HepG2 (cell line): ENCODE results near the gene MT4. TPM values are rescaled to one million over a fixed set of nuclear protein-coding genes. Genes with fewer than 3 reads are reported as not detected.
A peak's percentile ranks its signal among the peaks of the same experiment; 100 is the strongest.

Experiments
- ATAC-seq: fragments of 200-7000 bp; cut with Tn5 transposase; 3 replicates; pipeline ENCODE4 v1.9.1; 2020; ENCODE audit warnings: mild to moderate bottlenecking, moderate library complexity
- BruUV-seq: library from RNA; stranded (reverse); fragments of 400-500 nt; replicated peaks from 2 replicates; lab custom pipeline; 2021; lab: Mats Ljungman, UMichigan
- CTCF ChIA-PET: fragments of 300-600 bp; formaldehyde crosslinking; extraction: SDS; loops from one replicate; lab custom pipeline; 2021; ENCODE audit warnings: low total read pairs, inconsistent platforms, low intra/inter-chr PET ratio; lab: Yijun Ruan, JAX
- POLR2A ChIA-PET: fragments of 350-600 bp; sonication (Branson Sonifier 250); formaldehyde crosslinking; loops from one replicate; lab custom pipeline; 2020; ENCODE audit warnings: antibody characterized with exemption, inconsistent platforms; lab: Yijun Ruan, JAX
- DNase-seq: peaks from one replicate; pipeline ENCODE4 v3.0.0-alpha.2; 2015; ENCODE audit warnings: low spot score
- FAIRE-seq: peaks from 3 replicates; lab custom pipeline; 2011; peaks lifted over from hg19 to GRCh38; lab: Jason Lieb, UNC
- H2AFZ ChIP-seq: one replicate; pipeline ENCODE4 v1.6.1; 2011; ENCODE audit warnings: low read length, inconsistent platforms
- H3K27ac ChIP-seq: fragments of 300-600 bp; 3 replicates; pipeline ENCODE4 v1.8.0; 2011; ENCODE audit warnings: mixed run types, mild to moderate bottlenecking, mixed read lengths, low read length, inconsistent platforms; ENCODE audit not compliant: insufficient read depth; ENCODE audit errors: extremely low read length
- H3K27me3 ChIP-seq, 2 experiments: fragments of 200-600 bp in 1 of 2; 2 replicates in 1 of 2; 3 replicates in 1 of 2; pipeline versions ENCODE4 v1.6.0 to v1.8.0; 2011; ENCODE audit warnings: low read length in 2 of 2, mild to moderate bottlenecking in 2 of 2, moderate library complexity in 2 of 2, inconsistent platforms in 1 of 2; ENCODE audit not compliant: insufficient read depth in 2 of 2, control insufficient read depth in 1 of 2
- H3K36me3 ChIP-seq, 2 experiments: fragments of 200-600 bp in 1 of 2; replicated peaks in 1 of 2; 2 replicates in 1 of 2; 3 replicates in 1 of 2; pipeline versions ENCODE4 v1.5.1 to v1.8.0; 2011; ENCODE audit warnings: low read length in 2 of 2, inconsistent platforms in 1 of 2; ENCODE audit not compliant: insufficient read depth in 2 of 2, control insufficient read depth in 1 of 2
- H3K4me1 ChIP-seq: 2 replicates; pipeline ENCODE4 v1.5.1; 2012; ENCODE audit warnings: low read length, inconsistent platforms; ENCODE audit not compliant: insufficient read depth
- H3K4me2 ChIP-seq: 2 replicates; pipeline ENCODE4 v1.6.0; 2011; ENCODE audit warnings: low read depth, low read length, inconsistent platforms
- H3K4me3 ChIP-seq, 3 experiments: fragments of 200-600 bp in 1 of 3; sonication (generic), shearing (Covaris generic) in 1 of 3; replicated peaks in 1 of 3; 2 replicates each; pipeline ENCODE4 v1.5.1; 2011 to 2016; ENCODE audit warnings: low read length in 3 of 3, inconsistent platforms in 2 of 3, low read depth in 2 of 3, mild to moderate bottlenecking in 2 of 3, control low read depth in 1 of 3, mixed read lengths in 1 of 3; ENCODE audit not compliant: insufficient read depth in 1 of 3
- H3K79me2 ChIP-seq: one replicate; pipeline ENCODE4 v1.6.1; 2011; ENCODE audit warnings: low read length, inconsistent platforms; ENCODE audit not compliant: insufficient read depth
- H3K9ac ChIP-seq: 2 replicates; pipeline ENCODE4 v1.6.0; 2011; ENCODE audit warnings: mild to moderate bottlenecking, low read depth, low read length, inconsistent platforms; ENCODE audit not compliant: insufficient read depth
- H3K9me3 ChIP-seq: 2 replicates; pipeline ENCODE4 v1.5.1; 2012; ENCODE audit warnings: mild to moderate bottlenecking, low read length
- H4K20me1 ChIP-seq: 2 replicates; pipeline ENCODE4 v1.6.0; 2011; ENCODE audit warnings: inconsistent platforms, mild to moderate bottlenecking, low read length, moderate library complexity; ENCODE audit not compliant: insufficient read depth
- CEBPB ChIP-seq: IDR thresholded peaks from 2 replicates; pipeline ENCODE4 v1.6.1; 2011; ENCODE audit warnings: low read depth, low read length, improper control_type of control experiment, borderline replicate concordance
- HES4 ChIP-seq: sonication (generic); formaldehyde crosslinking; IDR thresholded peaks from 2 replicates; pipeline ENCODE4 v1.9.0; 2021; ENCODE audit warnings: mild to moderate bottlenecking, missing genetic modification reagents, borderline replicate concordance
- MEIS2 ChIP-seq: sonication (generic); formaldehyde crosslinking; IDR thresholded peaks from 2 replicates; pipeline ENCODE4 v1.9.0; 2021; ENCODE audit warnings: mild to moderate bottlenecking, missing genetic modification reagents
- PITX1 ChIP-seq: sonication (generic); formaldehyde crosslinking; IDR thresholded peaks from 2 replicates; pipeline ENCODE4 v1.5.1; 2020; ENCODE audit warnings: mild to moderate bottlenecking, missing genetic modification reagents
- THRA ChIP-seq: sonication (generic); formaldehyde crosslinking; IDR thresholded peaks from 2 replicates; pipeline ENCODE4 v1.4.0; 2020; ENCODE audit warnings: missing genetic modification reagents, borderline replicate concordance
- XBP1 ChIP-seq: sonication (generic); formaldehyde crosslinking; IDR thresholded peaks from 2 replicates; pipeline ENCODE4 v1.5.0; 2020; ENCODE audit warnings: missing genetic modification reagents
- ZMYM3 ChIP-seq: sonication (generic); formaldehyde crosslinking; IDR thresholded peaks from 2 replicates; pipeline ENCODE4 v1.5.1; 2020; ENCODE audit warnings: mild to moderate bottlenecking, missing genetic modification reagents
- ZNF124 ChIP-seq: sonication (generic); formaldehyde crosslinking; IDR thresholded peaks from 2 replicates; pipeline ENCODE4 v1.4.0; 2020; ENCODE audit warnings: missing genetic modification reagents
- ZNF225 ChIP-seq: sonication (generic); formaldehyde crosslinking; IDR thresholded peaks from 2 replicates; pipeline ENCODE4 v1.4.0; 2020; ENCODE audit warnings: mild to moderate bottlenecking, missing genetic modification reagents
- WGBS: methylation state at CpG from one replicate; pipeline ENCODE4 v1.1.6; 2017; ENCODE audit warnings: low lambda C conversion rate; 5-methylcytosine and 5-hydroxymethylcytosine counted together
- in situ Hi-C: cut with HindIII; loops from 2 replicates; pipeline ENCODE4 v1.10.0; 2017; ENCODE audit warnings: low pct_unique_long_range_greater_than_20kb; ENCODE audit not compliant: extremely low pct_ligation_motif_present
- intact Hi-C: fragments of 100-400 bp; cut with micrococcal nuclease; formaldehyde crosslinking; loops from one replicate; pipeline ENCODE4 v1.10.0; 2022; ENCODE audit not compliant: unreplicated experiment
- polyA plus RNA-seq, 8 experiments: library from polyadenylated mRNA; depleted of rRNA in 3 of 8; stranded (reverse) in 7 of 8; unstranded in 1 of 8; fragments of >200 nt; fragmentation: Illumina TruSeq in 4 of 8; extraction: Trizol in 4 of 8; gene quantifications; 2 replicates each; pipeline versions ENCODE4 v1.2.1 to v1.2.3, GENCODE V29; 2011 to 2016; ENCODE audit warnings: low read depth in 4 of 8, missing spikeins in 1 of 8, mixed read lengths in 1 of 8; ENCODE audit not compliant: insufficient read depth in 1 of 8
- total RNA-seq, 5 experiments: library from RNA; depleted of rRNA; stranded (reverse); fragments of >200 nt; fragmentation: Illumina TruSeq; extraction: Trizol; gene quantifications; 2 replicates each; pipeline ENCODE4 v1.2.3, GENCODE V29; 2016; ENCODE audit warnings: low read depth in 1 of 5

Gene MT4
- total and polyA plus RNA-seq, 2 of the 13 experiments (the other 11 are each of a cell fraction or from before 2014, with no cell fraction given): not detected

- ATAC-seq: no peak
- in situ Hi-C loops: no loop called here
- BruUV-seq: no TSS peak
- H3K9ac ChIP-seq: no peak overlapping the region
- H3K4me1 ChIP-seq: peaks cover 40% of the 10 kb centered on the region
- TF ChIP-seq HES4 (CRISPR knock-in tag): no peak
- TF ChIP-seq THRA (CRISPR knock-in tag): no peak
- TF ChIP-seq MEIS2 (CRISPR knock-in tag): peak; percentile 43; the same call in 1 of the 2 replicates
- TF ChIP-seq XBP1 (CRISPR knock-in tag): no peak
- no peak for TF ChIP-seq ZNF124 (CRISPR knock-in tag)
- TF ChIP-seq CEBPB: no peak
- peak; percentile 61; the same call in 1 of the 2 replicates for TF ChIP-seq ZMYM3 (CRISPR knock-in tag)
- TF ChIP-seq ZNF225: no peak
- no peak for TF ChIP-seq PITX1 (CRISPR knock-in tag)
- TF ChIP-seq, all 625 proteins: peak for 2
- ChIA-PET POLR2A (no interaction called here), CTCF (no interaction called here)
- Histone ChIP-seq H2AFZ (no peak overlapping the region), H3K9me3 (no peaks in the 10 kb centered on the region), H4K20me1 (no peaks in the 10 kb centered on the region), H3K27me3 (peaks cover 3 to 36% of the 10 kb centered on the region in 2 experiments; a peak in 3 of 5 replicates), H3K4me3 (no peak overlapping the region), H3K36me3 (no peaks in the 10 kb centered on the region), H3K4me2 (no peak overlapping the region), H3K27ac (no peak overlapping the region), H3K79me2 (no peaks in the 10 kb centered on the region)
- FAIRE-seq (no peak), DNase-seq (no peak)
- WGBS: 0% methylated on average over 1 of the region's 1 CpG
- intact Hi-C loops: no loop called here
Measured at GRCh38 chr16:56560447-56560846, 4.4 kb upstream of the MT4 start.
